Activated gamma-delta T cell (primary cell): ENCODE results near the gene EDIL3.

Source experiments
- DNase-seq: peaks from one replicate; lab custom pipeline; 2025; lab: John Stamatoyannopoulos, UW

Gene EDIL3

GRCh38 chr5:83911367-83911919 lies 473.2 kb downstream of the EDIL3 start:
- DNase-seq, result no peak

DNA sequence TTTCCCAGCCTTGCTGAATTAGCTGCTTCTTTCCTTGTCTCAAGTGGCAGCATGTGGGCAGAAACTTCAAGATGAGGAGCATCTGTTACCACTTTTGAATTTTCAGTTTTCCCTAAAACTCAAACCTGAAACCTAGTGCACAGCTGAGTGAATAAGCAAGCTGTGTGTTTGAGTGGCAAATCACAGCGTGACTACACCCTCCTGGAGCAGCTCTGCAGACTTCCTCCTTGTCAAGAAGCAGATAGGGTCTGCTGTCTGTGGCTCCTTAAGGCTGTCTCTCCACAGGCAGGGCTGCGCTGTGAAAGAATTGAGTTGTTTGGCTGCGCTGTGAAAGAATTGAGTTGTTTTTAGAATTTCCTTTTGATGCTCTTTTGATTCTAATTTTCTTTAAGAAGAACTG lies 484.4 kb downstream of the EDIL3 start:
- DNase-seq, result no peak

GRCh38 chr5:83899326-83899970 lies 485.2 kb downstream of the EDIL3 start:
- DNase-seq, result no peak

DNA sequence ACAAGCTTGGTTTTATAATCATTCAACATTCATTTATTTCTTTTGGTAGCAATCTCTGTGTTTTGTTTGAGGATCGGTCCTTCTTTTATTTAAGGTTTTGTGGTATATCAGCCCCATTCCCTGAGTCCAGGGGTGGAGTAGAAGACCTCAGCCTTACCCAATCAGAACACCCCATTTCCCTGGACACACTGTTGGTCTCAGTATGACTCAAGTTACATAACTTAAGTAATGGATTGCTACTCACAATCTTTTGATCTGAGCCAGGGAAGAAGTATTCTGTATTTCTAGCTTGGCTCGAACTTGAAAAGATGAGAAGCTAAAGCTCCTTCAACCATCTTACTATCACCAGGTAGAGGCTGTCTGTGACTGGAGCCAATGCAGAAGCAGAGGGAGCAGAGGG lies 488.8 kb downstream of the EDIL3 start:
- DNase-seq, result no peak

DNA sequence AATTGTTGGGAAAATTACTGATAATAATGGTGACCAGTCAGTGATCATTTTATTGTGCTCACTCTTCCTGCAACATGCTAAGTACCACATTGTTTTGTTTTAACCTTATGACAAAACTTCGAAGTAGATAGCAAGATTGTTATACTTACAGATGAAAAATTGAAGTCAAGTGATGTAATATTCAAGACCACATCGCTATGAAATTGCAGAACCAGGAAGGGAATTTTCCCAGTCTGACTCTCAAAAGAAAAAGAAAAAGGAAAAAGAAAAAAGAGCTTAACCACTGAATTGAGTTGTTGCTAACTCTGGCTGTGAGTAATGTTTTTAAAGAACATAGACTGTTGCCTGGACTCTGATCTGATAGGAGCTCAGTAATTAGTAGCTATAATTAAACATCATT lies 493.4 kb downstream of the EDIL3 start:
- no peak for DNase-seq
